IMR-90 (cell line): ENCODE data around the gene KLF11.

Experiments
- BHLHE40 ChIP-seq: fragments of 150-350 bp; IDR thresholded peaks from 2 replicates; pipeline ENCODE4 v1.6.1; 2016; ENCODE audit warnings: mild to moderate bottlenecking, low read depth, low read length
- CTCF ChIP-seq: conservative IDR thresholded peaks from 2 replicates; pipeline ENCODE4 v1.5.1; 2012; ENCODE audit warnings: mild to moderate bottlenecking, low read depth, low read length, improper control_type of control experiment
- ELK1 ChIP-seq: fragments of 150-350 bp; IDR thresholded peaks from 2 replicates; pipeline ENCODE4 v1.6.1; 2016; ENCODE audit warnings: low read depth, mild to moderate bottlenecking, low read length, moderate library complexity, borderline replicate concordance
- FOS ChIP-seq: fragments of 150-350 bp; IDR thresholded peaks from 2 replicates; pipeline ENCODE4 v1.6.1; 2016; ENCODE audit warnings: low read depth, low read length
- MAFK ChIP-seq: IDR thresholded peaks from 2 replicates; pipeline ENCODE4 v1.6.1; 2012; ENCODE audit warnings: low read depth, low read length, improper control_type of control experiment
- MXI1 ChIP-seq: IDR thresholded peaks from 2 replicates; pipeline ENCODE4 v1.6.1; 2012; ENCODE audit warnings: low read depth, mild to moderate bottlenecking, low read length, moderate library complexity, borderline replicate concordance
- POLR2A ChIP-seq: IDR thresholded peaks from 2 replicates; pipeline ENCODE4 v1.6.1; 2012; ENCODE audit warnings: mild to moderate bottlenecking, low read depth, low read length
- RAD21 ChIP-seq: IDR thresholded peaks from 2 replicates; pipeline ENCODE4 v1.6.1; 2012; ENCODE audit warnings: low read length, improper control_type of control experiment
- SMC3 ChIP-seq: fragments of 150-350 bp; IDR thresholded peaks from 2 replicates; pipeline ENCODE4 v1.6.1; 2016; ENCODE audit warnings: low read depth, mild to moderate bottlenecking, antibody characterized with exemption, low read length, moderate library complexity

- TF ChIP-seq POLR2A (no peak), MAFK (no peak), CTCF (no peak), RAD21 (no peak), FOS (no peak), SMC3 (no peak), ELK1 (no peak), MXI1 (no peak), BHLHE40 (no peak)
These were observed 42.8 kb upstream of the KLF11 start for GRCh38 chr2:10000541-10000940.
